Loucy (cell line): Measurements from ENCODE around the gene NEUROD6.

ENCODE experiments used
- H2AFZ ChIP-seq: fragments of 200-600 bp; sonication (generic); 2 replicates; pipeline ENCODE4 v1.6.0; 2016; ENCODE audit warnings: antibody characterized with exemption, mild to moderate bottlenecking, low read length, moderate library complexity
- H3F3A ChIP-seq: fragments of 200-600 bp; 2 replicates; pipeline ENCODE4 v1.6.0; 2016; ENCODE audit warnings: antibody characterized with exemption, low read depth, mild to moderate bottlenecking
- H3K27me3 ChIP-seq: fragments of 200-600 bp; sonication (generic); 2 replicates; pipeline ENCODE4 v1.6.1; 2014; ENCODE audit warnings: low read length, mild to moderate bottlenecking; ENCODE audit not compliant: insufficient read depth, poor library complexity, severe bottlenecking
- H3K36me3 ChIP-seq: fragments of 200-600 bp; sonication (generic); 2 replicates; pipeline ENCODE4 v1.6.1; 2016; ENCODE audit warnings: low read length; ENCODE audit not compliant: insufficient read depth
- H3K4me1 ChIP-seq: fragments of 200-600 bp; sonication (generic); 2 replicates; pipeline ENCODE4 v1.5.1; 2014; ENCODE audit warnings: low read length, mild to moderate bottlenecking; ENCODE audit not compliant: insufficient read depth, poor library complexity, severe bottlenecking
- H3K4me2 ChIP-seq: fragments of 200-600 bp; sonication (generic); 2 replicates; pipeline ENCODE4 v1.6.0; 2014; ENCODE audit warnings: antibody characterized with exemption, low read length, low read depth, mild to moderate bottlenecking; ENCODE audit not compliant: poor library complexity, severe bottlenecking
- H3K4me3 ChIP-seq: fragments of 200-600 bp; sonication (generic); 2 replicates; pipeline ENCODE4 v1.5.1; 2014; ENCODE audit warnings: low read length, mild to moderate bottlenecking, mixed read lengths; ENCODE audit not compliant: poor library complexity, severe bottlenecking
- H3K79me2 ChIP-seq: fragments of 200-600 bp; sonication (generic); 2 replicates; pipeline ENCODE4 v1.6.1; 2014; ENCODE audit warnings: low read length; ENCODE audit not compliant: insufficient read depth
- H3K9ac ChIP-seq: fragments of 200-600 bp; sonication (generic); 2 replicates; pipeline ENCODE4 v1.6.0; 2014; ENCODE audit warnings: mild to moderate bottlenecking, low read depth, low read length, moderate library complexity; ENCODE audit not compliant: poor library complexity, severe bottlenecking
- H3K9me2 ChIP-seq: fragments of 200-600 bp; sonication (generic); replicated peaks from 2 replicates; pipeline ENCODE4 v1.6.1; 2016; ENCODE audit warnings: low read depth, low read length, mixed read lengths
- H3K9me3 ChIP-seq: fragments of 200-600 bp; sonication (generic); 2 replicates; pipeline ENCODE4 v1.6.1; 2014; ENCODE audit warnings: mild to moderate bottlenecking, antibody characterized with exemption, low read length, low read depth; ENCODE audit not compliant: insufficient read depth
- H4K20me1 ChIP-seq: fragments of 200-600 bp; sonication (generic); 2 replicates; pipeline ENCODE4 v1.6.0; 2014; ENCODE audit warnings: antibody characterized with exemption, low read length, mild to moderate bottlenecking; ENCODE audit not compliant: insufficient read depth, poor library complexity, severe bottlenecking
- CTCF ChIP-seq: fragments of 200-600 bp; sonication (generic); conservative IDR thresholded peaks from 2 replicates; pipeline ENCODE4 v1.5.1; 2014; ENCODE audit warnings: mild to moderate bottlenecking, antibody characterized with exemption, low read length
- EZH2phosphoT487 ChIP-seq: fragments of 200-600 bp; IDR thresholded peaks from 2 replicates; pipeline ENCODE4 v1.6.1; 2018; ENCODE audit warnings: antibody characterized with exemption, mild to moderate bottlenecking, moderate library complexity, borderline replicate concordance

Gene NEUROD6

GRCh38 chr7:31316876-31317275 lies 23.6 kb downstream of the NEUROD6 start:
- Histone ChIP-seq H3K27me3 (no peaks in the 10 kb centered on the region), H3K4me3 (no peak overlapping the region), H3F3A (no peaks in the 10 kb centered on the region), H3K4me1 (no peaks in the 10 kb centered on the region), H2AFZ (no peak overlapping the region), H3K4me2 (no peak overlapping the region), H3K36me3 (no peaks in the 10 kb centered on the region), H3K9me3 (no peaks in the 10 kb centered on the region), H3K9ac (no peak overlapping the region), H3K9me2 (no peaks in the 10 kb centered on the region), H4K20me1 (no peaks in the 10 kb centered on the region), H3K79me2 (no peaks in the 10 kb centered on the region)
- no peak for TF ChIP-seq EZH2phosphoT487
- no peak for TF ChIP-seq CTCF

- no peaks in the 10 kb centered on the region for H3K27me3 ChIP-seq
- H2AFZ ChIP-seq, result no peak overlapping the region
- no peak overlapping the region for H3K9ac ChIP-seq
- TF ChIP-seq CTCF (no peak), EZH2phosphoT487 (no peak)
- H3K79me2 ChIP-seq, result no peaks in the 10 kb centered on the region
- H3K9me2 ChIP-seq, result no peaks in the 10 kb centered on the region
- no peaks in the 10 kb centered on the region for H3K36me3 ChIP-seq
- no peak overlapping the region for H3K4me2 ChIP-seq
- no peaks in the 10 kb centered on the region for H3F3A ChIP-seq
- no peak overlapping the region for H3K4me3 ChIP-seq
- no peaks in the 10 kb centered on the region for H3K4me1 ChIP-seq
- no peaks in the 10 kb centered on the region for H3K9me3 ChIP-seq
- no peaks in the 10 kb centered on the region for H4K20me1 ChIP-seq
Measured at GRCh38 chr7:31315758-31316157, 24.8 kb downstream of the NEUROD6 start.

GRCh38 chr7:31314781-31315180 lies 25.7 kb downstream of the NEUROD6 start:
- Histone ChIP-seq H3K4me3 (no peak overlapping the region), H3F3A (no peaks in the 10 kb centered on the region), H3K9me2 (no peaks in the 10 kb centered on the region), H3K36me3 (no peaks in the 10 kb centered on the region), H3K79me2 (no peaks in the 10 kb centered on the region), H3K4me2 (no peak overlapping the region), H3K27me3 (no peaks in the 10 kb centered on the region), H2AFZ (no peak overlapping the region), H3K9ac (no peak overlapping the region), H3K4me1 (no peaks in the 10 kb centered on the region), H4K20me1 (no peaks in the 10 kb centered on the region), H3K9me3 (no peaks in the 10 kb centered on the region)
- TF ChIP-seq CTCF (no peak), EZH2phosphoT487 (no peak)
